Omental fat pad (tissue), 4 donors: ENCODE data around the gene ANKRD44. TPM values are rescaled to one million over a fixed set of nuclear protein-coding genes. Genes with fewer than 3 reads are reported as not detected.

Experiments
- ATAC-seq: fragments of 150-250 bp; one replicate; pipeline ENCODE4 v1.9.1; 2016; ENCODE audit warnings: mild to moderate bottlenecking, moderate library complexity; ENCODE audit not compliant: low FRiP score
- DNase-seq: peaks from one replicate; pipeline ENCODE4 v3.0.0-alpha.2; 2019; ENCODE audit warnings: low spot score
- total RNA-seq, 4 donors: library from RNA; depleted of rRNA; stranded (reverse); fragments of >200 nt; gene quantifications; one replicate each; pipeline ENCODE4 v1.1.0, GENCODE V29; 2016
- TF ChIP-seq, protein P1 (sequence below), 3 donors: fragments of 450-650 bp; IDR thresholded peaks; one replicate each; pipeline ENCODE4 v1.5.1; 2016 to 2017; ENCODE audit warnings: antibody characterized with exemption in 3 of 3, mild to moderate bottlenecking in 3 of 3, moderate library complexity in 2 of 3

The ANKRD44 gene
- total RNA-seq = 10 to 100 TPM; 18.4 to 56.3 (median 30.1) TPM

DNA sequence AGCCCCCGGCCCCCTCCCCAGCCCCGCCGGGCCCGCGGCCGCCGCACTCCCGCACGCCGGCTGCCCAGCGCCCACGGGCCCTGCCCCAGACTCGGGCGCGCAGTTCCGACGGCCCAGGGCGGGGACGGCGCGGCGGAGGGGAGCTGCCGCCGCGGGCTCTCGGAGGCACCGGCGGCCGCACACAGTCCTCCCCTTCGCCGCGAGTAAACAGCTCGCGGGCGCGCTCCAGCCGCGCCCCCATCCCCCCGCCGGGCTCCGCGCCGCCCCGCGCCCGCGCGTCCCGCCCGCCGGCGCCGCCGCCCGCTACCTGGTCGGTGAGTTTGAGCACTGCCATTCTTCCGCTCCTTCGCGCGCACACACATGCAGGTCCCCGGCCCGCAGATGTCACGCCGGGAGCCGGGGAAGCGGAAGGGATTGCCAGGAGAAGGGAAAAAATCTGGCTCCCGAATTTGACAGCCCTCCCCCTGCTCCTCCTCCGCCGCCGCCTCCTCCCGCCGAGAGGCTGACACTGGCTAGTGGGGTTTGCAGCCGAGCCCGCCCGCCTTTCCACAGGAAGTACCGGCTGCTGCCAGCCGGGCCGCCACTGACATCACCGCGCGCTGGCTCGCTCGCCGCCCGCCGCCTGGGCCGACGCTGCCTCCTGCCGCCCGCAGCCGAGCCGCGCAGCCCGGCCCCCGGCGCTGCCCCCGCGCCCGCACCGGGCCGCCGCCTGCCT, at the start of gene ANKRD44:
ANKRD44 (minus strand) TSS at position 510 of the 715 bp plus-strand sequence; CDS start at position 334, 176 bp downstream.
- peak; percentile 97 for ATAC-seq
- TF ChIP-seq, protein P1, sequence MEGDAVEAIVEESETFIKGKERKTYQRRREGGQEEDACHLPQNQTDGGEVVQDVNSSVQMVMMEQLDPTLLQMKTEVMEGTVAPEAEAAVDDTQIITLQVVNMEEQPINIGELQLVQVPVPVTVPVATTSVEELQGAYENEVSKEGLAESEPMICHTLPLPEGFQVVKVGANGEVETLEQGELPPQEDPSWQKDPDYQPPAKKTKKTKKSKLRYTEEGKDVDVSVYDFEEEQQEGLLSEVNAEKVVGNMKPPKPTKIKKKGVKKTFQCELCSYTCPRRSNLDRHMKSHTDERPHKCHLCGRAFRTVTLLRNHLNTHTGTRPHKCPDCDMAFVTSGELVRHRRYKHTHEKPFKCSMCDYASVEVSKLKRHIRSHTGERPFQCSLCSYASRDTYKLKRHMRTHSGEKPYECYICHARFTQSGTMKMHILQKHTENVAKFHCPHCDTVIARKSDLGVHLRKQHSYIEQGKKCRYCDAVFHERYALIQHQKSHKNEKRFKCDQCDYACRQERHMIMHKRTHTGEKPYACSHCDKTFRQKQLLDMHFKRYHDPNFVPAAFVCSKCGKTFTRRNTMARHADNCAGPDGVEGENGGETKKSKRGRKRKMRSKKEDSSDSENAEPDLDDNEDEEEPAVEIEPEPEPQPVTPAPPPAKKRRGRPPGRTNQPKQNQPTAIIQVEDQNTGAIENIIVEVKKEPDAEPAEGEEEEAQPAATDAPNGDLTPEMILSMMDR (IDR thresholded peaks at IDR 0.05) = peak in 1 of 3 donors; percentile 24
- peak; percentile 60 for DNase-seq

DNA sequence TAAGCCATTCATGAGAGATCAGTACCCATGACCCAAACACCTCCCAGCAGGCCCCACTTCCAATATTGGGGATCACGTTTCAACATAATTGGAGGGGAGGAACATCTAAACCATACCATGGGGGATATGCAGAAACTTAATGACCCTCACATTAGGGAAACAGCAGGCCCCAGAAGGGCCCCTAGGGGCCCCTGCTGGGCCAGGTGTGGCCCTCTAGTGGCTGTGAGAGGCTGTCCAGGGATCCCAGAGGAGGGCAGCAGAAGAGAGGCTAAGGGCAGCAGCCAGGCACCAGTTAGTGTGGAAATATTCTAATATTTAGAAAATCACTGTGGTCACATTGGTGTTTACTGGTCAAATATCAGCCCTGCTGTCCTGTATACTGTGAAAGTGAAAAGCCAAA, 49.3 kb upstream of the ANKRD44 start:
- TF ChIP-seq, protein P1 (IDR thresholded peaks at IDR 0.05) = no peak
- DNase-seq = no peak
- no peak for ATAC-seq

DNA sequence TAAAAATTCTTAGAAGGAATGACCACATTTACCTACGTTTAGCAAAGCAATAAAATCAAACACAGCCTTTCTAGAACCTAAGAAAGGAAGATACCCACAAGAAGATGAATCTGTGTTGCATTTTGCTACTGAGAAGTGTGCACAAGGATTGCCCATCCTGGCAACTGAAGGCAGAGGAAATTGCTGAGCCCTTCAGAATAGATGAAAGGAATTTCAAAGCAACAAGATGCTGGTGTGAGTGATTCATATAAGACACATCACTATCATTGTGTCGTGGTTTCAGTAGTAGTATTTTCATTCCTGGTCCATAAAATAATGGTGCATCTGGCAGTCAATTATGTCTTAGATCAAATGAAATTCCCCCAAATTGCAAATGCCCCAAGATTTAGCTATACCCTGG, 48.4 kb upstream of the ANKRD44 start:
- TF ChIP-seq, protein P1 (IDR thresholded peaks at IDR 0.05) = no peak
- DNase-seq (no peak), ATAC-seq (no peak)

DNA sequence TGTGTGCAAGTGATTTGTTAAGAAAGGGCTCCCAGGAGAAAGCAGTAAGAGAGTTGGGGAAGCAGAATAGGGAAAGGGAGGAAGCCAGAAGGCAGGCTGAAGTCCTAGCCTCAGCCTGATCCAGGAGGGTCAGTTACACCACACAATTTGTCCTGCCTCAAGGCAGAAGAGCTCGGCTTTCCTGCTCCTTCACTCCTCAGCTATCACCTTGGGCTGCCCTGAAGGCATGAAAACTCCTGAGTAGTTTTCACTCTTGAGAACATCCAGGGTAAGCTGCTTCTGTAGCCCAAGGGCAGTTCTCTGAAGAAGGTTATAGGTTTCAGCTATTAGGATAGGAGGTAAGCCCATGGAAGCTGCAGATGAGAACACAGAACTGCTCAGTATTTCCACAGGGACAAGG, 47.4 kb upstream of the ANKRD44 start:
- TF ChIP-seq, protein P1 (IDR thresholded peaks at IDR 0.05) = no peak
- no peak for ATAC-seq
- DNase-seq = no peak

DNA sequence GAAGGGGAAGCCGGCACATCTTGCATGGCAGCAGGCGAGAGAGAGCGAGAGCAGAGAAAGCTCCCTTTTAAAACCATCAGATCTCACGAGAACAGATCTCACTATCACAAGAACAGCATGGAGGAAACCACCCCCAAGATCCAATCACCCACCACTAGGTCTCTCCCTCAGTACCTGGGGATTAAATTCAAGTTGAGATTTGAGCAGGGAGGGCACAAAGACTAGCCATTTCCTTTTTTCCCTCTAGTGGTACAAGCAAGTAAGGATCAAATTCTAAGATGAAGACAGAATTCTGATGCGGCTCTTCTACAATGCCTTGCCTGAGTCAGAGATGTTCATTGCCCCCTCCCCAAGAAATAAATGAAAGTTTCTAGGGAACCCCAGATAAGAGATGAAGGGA, 45.6 kb upstream of the ANKRD44 start:
- no peak for ATAC-seq
- TF ChIP-seq, protein P1 (IDR thresholded peaks at IDR 0.05) = no peak
- no peak for DNase-seq

DNA sequence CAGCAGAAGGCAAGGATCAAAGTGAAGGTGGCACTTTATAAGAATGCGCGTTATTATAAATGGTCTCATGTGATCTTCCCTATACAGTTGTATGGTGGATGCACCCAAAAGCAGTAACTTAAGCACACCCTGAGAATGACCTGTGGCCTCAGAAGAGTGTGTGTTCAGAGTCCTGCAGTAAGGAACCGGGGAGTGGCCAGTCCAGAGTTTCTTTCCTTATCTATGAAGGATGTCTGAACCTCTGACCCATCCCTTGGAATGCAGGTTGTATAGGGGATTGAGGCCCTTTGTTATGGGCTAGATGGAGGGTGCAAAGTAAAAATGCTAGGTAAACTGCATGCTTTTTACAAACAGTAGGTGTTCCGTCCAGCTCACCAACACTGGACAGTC, 43.6 kb upstream of the ANKRD44 start:
- TF ChIP-seq, protein P1 (IDR thresholded peaks at IDR 0.05) = no peak
- DNase-seq (no peak), ATAC-seq (no peak)
